CD4-positive, alpha-beta T cell treated with Interleukin-6 for 4 hours (primary cell): ENCODE measurements around the gene OR51G1.
"Not testable (repeated sequence)": the region's sequence is repeated elsewhere in the genome, so short reads cannot be mapped to it uniquely, and the experiment has no call there.

Source experiments
- DNase-seq: peaks from one replicate; pipeline ENCODE4 v3.0.0-alpha.2; 2020; ENCODE audit warnings: mixed read lengths

Gene OR51G1, protein sequence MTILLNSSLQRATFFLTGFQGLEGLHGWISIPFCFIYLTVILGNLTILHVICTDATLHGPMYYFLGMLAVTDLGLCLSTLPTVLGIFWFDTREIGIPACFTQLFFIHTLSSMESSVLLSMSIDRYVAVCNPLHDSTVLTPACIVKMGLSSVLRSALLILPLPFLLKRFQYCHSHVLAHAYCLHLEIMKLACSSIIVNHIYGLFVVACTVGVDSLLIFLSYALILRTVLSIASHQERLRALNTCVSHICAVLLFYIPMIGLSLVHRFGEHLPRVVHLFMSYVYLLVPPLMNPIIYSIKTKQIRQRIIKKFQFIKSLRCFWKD

DNA sequence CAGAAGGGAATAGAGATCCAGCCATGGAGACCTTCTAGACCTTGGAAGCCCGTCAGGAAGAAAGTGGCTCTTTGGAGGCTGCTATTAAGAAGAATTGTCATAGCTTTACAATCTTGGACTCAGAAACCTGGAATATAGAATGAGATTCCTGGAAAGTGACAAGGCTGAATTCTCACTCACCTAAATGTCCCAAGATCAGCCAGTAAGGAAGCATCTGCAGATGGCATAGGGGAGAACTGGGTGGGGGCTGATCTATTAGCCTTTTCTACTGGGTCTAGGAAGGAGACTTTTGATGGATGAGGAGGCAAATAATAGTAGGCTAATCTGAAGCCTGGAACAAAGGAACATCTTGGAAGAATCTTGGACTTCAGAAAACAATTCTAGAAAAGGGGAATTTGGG, at the start of gene OR51G1:
OR51G1 (minus strand) TSS at position 101 of the 400 bp plus-strand sequence; CDS start at position 101, 0 bp downstream.
- no peak for DNase-seq

DNA sequence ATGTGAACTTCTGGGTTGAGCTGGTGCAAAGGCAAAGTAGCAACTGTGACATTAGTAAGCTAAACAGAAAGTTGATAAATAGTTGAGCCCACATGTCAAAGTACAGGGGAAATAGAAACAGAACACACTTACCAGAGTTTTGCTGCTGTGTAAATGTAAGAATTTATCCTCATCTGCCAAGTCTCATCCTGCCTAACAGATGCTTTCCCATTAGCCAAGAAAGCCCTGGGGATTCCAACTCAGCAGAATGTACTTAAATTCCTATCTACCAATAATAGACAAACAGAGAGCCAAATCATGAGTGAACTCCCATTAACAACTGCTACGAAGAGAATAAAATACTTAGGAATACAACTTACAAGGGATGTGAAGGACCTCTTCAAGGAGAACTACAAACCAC, 38.7 kb upstream of the OR51G1 start:
- DNase-seq = no peak

DNA sequence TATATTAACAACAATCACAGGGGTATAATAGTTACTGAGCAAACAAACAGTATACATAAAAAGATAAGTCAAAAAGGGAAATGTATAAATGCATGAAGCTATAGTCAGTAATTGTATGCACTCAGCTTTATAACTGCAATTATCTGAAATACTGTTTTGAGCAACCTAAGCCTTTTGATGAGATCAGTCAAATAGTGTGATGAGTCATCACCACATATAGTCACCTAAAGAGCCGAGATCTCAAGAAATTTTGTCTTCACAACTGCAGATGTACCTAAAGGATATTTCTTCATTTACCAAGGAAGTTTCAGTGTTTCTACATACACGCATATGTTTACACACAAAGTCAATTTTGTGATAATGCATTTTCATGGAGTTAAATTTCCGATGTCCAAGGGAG, 36.7 kb upstream of the OR51G1 start:
- DNase-seq = no peak

DNA sequence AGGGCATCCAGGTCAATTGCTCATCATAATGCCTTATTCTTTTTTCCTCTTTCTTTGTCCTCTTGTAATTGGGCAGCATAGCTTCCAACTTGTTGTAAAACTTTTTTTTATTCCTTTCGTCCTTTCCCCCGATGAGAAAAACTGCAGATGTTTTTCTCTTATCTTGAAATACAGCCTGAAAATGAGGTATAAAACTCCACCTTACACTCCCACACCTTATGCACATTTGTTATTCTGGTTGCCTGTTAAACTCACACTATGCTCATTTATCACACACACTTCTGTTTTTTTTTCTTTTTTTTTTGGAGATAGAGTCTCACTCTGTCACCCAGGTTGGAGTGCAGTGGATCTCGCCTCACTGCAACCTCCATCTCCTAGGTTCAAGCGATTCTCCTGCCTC, 33.3 kb upstream of the OR51G1 start:
- no peak for DNase-seq

DNA sequence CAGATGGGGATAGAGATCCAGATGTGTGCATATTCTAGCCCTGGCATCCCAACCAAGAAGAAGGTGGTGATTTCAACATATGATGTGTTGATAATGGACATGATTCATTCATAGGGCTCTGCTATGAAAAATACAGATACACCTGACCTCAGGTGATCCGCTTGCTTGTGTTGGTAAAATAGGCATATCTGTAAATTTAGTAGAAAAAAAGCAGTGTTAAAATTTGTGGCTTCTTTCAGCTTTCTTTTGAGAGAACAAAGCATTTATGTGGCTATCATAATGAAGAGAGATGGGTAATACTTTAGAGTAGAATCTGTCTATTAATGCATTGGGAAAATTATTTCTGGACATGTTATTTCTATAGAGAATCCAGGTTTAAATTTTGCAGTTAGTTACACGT, 31.5 kb upstream of the OR51G1 start, which contains the start of gene OR51A2:
OR51A2 (minus strand) TSS at position 101 of the 400 bp plus-strand sequence; CDS start at position 101, 0 bp downstream.
- not testable (repeated sequence) for DNase-seq

DNA sequence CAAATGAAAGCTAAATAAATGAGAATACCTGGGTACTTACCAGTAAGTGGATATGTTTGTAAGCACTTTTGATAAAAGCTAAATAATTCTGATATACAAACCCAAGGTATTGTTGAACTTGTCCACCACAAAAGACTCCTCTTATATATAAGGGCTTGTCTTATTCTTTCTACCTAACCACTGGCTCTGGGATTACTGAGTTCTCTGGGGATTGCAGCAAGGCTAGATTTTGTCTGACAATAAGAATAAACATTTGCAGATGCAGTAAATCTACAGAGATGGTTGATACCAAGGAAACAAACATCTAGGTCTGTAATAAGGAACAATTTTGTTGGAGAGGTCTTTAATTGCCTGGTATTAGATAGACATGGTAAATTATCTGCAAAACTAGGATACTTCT, 23.4 kb upstream of the OR51G1 start, which contains the start of gene OR51A4:
OR51A4 (minus strand) TSS at position 101 of the 400 bp plus-strand sequence. CDS start 505 bp downstream, outside the sequence.
- no peak for DNase-seq

DNA sequence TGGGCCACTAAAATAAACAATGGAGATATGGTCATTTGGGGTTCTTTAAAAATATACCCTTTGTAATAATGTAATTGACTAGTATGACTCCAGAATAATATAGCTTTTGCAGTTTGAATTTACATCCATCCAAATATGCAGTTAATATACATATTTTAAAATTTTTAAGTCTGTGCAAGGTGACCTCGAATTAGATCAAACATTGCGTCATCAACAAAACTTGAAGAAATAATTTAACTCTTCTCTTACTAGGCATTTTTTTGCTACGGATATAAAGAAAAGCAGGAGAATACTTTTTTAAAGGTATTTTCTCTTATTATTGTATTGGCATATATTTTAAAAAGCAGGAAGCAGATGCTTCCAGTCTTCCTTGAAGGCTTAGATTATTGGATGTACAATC, 12.6 kb upstream of the OR51G1 start:
- no peak for DNase-seq

DNA sequence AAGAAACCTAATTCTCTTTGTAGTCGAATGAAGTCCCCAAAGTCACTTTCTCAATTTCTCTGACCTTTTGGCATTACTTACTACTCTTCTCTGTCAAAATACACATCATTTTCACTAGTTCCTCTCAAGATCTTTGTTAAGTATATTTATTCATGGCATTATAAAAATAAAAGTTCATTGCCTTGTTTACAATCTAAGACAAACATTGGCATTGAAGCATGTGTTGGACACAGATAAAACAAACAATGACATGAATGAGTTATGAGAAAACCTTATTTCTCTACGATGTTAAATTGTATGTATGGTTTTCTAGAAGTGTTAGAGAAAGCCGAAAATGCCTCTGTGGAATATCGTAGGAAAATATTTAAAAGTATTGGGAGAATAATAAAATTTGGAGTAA, 8.6 kb upstream of the OR51G1 start:
- DNase-seq = no peak

DNA sequence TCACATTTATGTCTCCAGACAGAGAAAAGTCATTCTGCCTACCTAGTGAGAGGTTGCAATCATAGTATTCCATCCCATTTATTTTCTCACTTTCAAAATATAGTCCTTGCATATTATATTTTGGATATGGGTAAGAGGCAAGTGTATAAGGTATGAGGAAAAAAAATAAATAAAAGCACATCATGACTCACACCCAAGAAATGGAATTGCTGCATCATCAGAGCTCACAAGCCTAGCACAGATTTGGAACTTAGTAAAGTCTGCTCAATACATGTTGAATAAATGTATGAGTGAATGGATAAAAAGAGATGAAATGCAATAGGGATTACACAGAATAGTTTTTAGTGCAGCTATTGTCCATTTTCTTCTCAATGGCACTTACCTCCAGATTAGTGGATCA, 2.5 kb upstream of the OR51G1 start:
- no peak for DNase-seq

DNA sequence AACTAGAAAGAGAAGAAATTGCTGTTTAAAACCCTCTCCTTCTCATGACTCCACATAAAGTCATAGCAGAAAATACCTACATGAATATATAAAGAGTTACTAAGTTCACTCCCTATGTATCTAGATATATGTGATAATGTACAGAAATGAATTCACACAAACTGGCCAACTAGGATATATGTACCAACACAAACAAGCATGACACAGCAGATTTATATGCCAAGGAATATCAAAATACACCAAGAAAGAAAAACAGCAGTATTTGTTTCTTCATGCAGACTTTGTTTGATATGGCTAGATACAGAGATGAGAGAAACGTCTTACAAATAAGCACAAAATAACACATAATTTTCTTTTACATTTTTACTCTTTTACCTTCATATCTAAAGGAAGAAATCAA, 1.8 kb downstream of the OR51G1 start:
- no peak for DNase-seq

DNA sequence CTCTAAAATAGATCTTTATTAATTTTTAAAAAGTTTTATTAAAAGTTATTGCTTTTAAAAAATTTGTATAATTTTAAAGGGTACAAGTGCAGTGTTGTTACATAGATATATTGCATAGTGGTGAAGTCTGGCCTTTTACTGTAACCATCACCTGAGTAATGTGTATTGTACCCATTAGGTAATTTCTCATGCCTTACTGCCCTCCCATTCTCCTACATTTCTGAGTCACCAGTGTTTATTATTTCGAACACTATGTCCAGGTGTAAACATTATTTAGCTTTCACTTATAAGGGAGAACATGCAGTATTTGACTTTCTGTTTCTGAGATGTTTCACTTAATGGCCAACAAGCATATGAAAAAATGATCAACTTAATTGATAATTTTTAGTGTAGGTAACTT, 2.3 kb downstream of the OR51G1 start:
- DNase-seq = no peak

DNA sequence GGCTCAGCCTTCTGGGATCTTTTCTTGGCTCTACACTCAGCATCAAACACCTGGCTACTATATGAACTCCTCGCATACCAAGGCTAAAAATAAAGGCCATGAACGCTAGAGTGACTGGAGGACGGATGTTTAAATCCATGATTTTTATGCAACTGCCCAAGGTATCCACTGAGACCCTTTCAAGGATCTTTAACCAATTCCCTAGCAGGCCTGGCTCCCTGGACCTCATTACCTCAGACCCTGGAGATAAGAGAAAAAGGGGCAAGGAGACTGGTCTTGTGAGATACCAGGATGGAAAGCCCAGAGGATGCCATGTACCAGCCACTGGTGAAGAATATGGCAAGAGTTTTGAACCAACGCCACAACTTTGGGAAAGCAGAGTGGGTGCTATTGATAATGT, 4.9 kb downstream of the OR51G1 start, which contains the start of gene OR51G2:
OR51G2 (minus strand) TSS at position 101 of the 400 bp plus-strand sequence. CDS start 3,687 bp downstream, outside the sequence.
- no peak for DNase-seq

DNA sequence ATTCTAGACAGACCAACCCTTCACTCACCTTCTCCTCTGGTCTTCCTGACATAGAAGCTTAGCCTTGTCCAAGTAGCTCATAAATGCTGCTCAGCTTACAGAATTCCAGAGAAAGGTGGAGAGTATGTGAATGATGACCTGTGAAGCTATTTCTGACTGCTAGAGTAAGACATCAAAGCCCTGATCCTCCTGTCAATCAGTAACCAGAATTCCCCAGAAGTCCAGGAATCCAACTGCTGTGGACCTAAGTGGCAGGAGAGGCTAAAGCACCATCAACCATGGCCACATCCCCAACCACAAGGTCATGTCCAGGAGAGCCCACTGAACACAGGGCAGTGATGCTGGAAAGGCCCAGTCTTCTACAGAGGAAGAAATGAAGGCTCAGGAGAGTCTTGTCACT, 7.6 kb downstream of the OR51G1 start:
- no peak for DNase-seq

DNA sequence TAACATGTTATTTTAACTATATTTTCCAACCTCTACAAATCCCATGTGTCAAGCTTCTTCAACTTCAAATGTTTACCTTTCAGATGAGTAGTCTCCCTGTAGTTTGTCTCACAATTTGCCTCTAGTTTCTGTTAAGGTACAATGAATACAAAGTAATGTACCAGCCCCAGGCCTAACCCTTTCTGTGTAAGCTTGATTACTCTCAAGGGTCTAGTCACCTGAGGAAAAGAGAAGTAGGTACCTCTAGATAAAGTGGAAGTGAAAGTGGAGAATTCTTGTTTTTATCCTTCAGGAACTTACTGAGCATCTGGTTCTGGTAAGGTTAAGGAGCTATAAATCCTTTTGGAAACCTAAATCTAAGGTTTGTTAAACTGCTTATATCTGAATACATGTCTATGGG, 20.7 kb downstream of the OR51G1 start, which contains the start of gene OR51A7:
OR51A7 (plus strand) TSS at position 300 of the 400 bp plus-strand sequence. CDS start 3,587 bp downstream, outside the sequence.
- DNase-seq = no peak

DNA sequence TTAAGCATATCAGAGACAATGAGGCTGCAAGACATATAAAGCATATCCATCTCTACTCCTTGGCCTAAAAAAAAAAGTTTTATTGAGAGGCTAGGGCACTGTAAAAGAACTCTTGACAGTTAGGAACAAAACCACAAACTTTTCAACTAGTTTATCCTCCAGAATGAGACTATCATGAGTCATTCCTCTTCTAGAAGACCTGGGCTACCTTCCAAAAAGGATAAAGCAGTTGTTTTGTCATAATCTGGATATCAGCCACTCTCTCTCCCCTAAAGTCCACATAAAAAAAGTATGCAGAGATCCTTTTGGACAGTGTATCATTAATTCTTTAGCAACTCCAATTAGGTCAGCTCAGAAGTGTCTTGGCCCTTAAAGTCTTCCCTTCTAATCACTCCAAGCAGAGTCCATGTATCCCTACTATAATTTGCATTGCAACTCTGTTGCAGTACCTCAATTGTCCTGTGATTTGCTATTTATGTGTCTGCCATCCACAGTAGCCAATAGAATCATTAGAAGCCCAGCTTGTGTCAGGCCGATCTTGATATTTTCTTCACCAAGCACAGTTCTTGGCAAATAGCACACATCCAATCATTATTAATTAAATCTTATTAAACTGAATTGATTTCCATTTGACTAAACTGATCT, 32.0 kb downstream of the OR51G1 start:
- DNase-seq = no peak

DNA sequence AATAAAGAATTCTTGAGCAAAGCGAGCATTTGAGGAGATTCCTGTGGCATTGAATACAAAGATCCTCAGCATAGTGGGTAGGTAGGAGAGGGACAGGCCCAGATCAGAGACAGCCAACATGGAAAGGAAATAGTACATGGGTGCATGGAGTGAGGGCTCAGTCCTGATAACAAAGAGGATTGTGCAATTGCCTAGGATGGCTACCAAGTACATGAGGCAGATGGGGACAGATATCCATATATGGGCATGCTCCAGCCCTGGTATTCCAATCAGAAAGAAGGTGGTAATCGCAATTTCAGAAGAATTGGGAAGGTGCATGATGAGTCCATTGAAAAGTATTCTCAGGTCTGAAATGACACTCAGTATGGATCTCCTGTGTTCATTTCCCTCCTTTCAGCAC, 33.9 kb downstream of the OR51G1 start:
- no peak for DNase-seq

DNA sequence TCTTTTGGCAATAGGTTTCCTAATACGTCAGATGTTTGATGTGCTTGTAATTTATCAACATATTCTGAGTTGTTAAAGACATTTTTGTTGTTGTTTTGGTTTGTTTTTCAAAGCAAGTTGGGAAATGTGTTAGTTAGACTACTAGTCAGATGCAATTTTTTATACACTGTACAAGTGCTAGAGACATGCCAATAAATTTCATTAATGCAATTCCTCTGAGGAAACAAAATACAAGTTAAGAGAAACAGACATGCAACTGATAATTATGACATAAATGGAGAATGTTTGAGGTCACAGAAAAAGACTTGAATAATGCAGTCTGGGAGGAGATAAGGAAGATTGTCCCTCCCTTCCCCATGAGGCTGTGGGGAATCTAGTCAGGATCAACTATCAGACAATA, 36.5 kb downstream of the OR51G1 start:
- no peak for DNase-seq

DNA sequence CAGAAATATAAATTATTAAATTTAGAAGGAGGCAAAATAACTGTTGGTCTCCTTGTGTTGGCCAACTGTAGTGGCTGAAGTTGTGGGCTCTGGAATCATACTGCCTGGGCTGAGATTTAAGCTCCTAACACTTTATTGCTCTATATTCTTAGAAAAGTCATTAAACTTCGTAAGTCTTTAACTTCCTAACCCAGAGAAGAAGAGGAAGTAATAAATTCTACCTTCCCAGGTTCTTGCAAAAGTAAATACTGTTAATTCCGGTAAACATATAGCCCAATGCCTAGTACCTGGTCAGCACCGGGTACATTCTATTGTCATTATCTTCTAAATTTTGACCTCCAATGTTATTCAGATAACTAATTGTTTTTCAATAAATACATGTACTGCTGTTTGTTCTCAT, 38.0 kb downstream of the OR51G1 start:
- no peak for DNase-seq

DNA sequence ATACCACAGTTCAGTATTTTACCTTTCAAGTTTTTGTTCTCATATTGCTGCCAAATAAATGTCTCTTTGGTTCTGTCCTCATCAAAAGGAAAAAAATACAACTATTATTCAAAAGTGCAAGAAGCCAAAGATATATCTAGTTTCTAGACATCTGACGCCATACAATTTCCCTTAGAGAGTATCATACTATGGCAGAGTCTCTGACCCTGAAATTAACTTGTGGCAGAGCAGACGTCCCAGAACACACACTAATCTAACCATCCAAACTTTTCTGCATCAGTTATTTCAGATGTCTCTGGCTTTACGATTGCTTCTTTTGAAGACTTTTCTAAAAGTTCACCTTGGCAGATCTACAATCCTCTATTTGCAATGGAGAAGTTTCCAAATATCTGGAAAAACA, 39.8 kb downstream of the OR51G1 start:
- DNase-seq = no peak

DNA sequence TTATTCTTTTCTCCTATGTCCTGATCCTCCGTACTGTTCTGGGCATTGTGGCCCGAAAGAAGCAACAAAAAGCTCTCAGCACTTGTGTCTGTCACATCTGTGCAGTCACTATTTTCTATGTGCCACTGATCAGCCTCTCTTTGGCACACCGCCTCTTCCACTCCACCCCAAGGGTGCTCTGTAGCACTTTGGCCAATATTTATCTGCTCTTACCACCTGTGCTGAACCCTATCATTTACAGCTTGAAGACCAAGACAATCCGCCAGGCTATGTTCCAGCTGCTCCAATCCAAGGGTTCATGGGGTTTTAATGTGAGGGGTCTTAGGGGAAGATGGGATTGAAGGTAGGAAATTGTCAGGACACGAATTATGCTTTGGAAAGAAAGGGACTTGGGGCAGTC, 41.6 kb downstream of the OR51G1 start:
- DNase-seq = no peak

DNA sequence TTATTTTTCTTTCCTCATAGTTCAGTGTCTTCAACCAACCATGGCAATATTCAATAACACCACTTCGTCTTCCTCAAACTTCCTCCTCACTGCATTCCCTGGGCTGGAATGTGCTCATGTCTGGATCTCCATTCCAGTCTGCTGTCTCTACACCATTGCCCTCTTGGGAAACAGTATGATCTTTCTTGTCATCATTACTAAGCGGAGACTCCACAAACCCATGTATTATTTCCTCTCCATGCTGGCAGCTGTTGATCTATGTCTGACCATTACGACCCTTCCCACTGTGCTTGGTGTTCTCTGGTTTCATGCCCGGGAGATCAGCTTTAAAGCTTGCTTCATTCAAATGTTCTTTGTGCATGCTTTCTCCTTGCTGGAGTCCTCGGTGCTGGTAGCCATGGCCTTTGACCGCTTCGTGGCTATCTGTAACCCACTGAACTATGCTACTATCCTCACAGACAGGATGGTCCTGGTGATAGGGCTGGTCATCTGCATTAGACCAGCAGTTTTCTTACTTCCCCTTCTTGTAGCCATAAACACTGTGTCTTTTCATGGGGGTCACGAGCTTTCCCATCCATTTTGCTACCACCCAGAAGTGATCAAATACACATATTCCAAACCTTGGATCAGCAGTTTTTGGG, 42.2 kb downstream of the OR51G1 start, which contains the start of gene OR51T1:
OR51T1 (plus strand) TSS at position 41 of the 641 bp plus-strand sequence; CDS start at position 41, 0 bp downstream.
- no peak for DNase-seq

DNA sequence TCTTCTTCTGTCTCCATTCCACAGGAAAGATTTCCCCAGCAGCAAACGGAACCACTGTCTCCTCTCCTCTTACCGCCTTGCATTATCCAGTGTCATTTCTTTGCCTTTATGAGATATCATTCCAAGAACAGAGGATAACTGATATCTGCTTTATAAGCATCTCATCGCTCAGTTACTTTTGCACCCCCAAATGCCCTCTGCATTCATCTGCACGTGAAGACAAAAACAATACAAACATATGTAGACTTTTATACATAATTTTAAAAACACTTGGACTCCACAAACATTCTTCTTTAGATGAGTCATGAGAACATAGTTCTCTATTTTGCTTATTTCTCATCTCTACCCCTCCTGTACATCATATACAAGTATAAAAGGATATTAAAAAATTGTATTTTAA, 43.0 kb downstream of the OR51G1 start:
- DNase-seq = no peak
